H9 (cell line): ENCODE data around the gene NMUR1. TPM values are rescaled to one million over a fixed set of nuclear protein-coding genes. Genes with fewer than 3 reads are reported as not detected.

Experiments used
- DNase-seq: peaks from one replicate; pipeline ENCODE4 v3.0.0-alpha.2; 2017
- H2AFZ ChIP-seq: one replicate; pipeline ENCODE4 v1.6.1; 2013; ENCODE audit warnings: mild to moderate bottlenecking, low read length, control low read depth, moderate library complexity
- H2AK5ac ChIP-seq: 2 replicates; pipeline ENCODE4 v1.6.1; 2013; ENCODE audit warnings: low read length, control low read depth, mixed read lengths; ENCODE audit not compliant: insufficient read length
- H2BK120ac ChIP-seq: one replicate; pipeline ENCODE4 v1.6.1; 2013; ENCODE audit warnings: low read depth, mild to moderate bottlenecking, low read length, control low read depth, inconsistent platforms; ENCODE audit not compliant: poor library complexity, severe bottlenecking
- H2BK12ac ChIP-seq: 2 replicates; pipeline ENCODE4 v1.6.1; 2013; ENCODE audit warnings: low read length, control low read depth, mixed read lengths, low read depth; ENCODE audit not compliant: insufficient read length
- H2BK15ac ChIP-seq: 2 replicates; pipeline ENCODE4 v1.6.1; 2013; ENCODE audit warnings: low read depth, low read length, control low read depth
- H2BK20ac ChIP-seq: one replicate; pipeline ENCODE4 v1.6.1; 2013; ENCODE audit warnings: low read depth, mild to moderate bottlenecking, low read length, control low read depth, inconsistent platforms; ENCODE audit not compliant: poor library complexity, severe bottlenecking
- H2BK5ac ChIP-seq: 2 replicates; pipeline ENCODE4 v1.6.1; 2013; ENCODE audit warnings: low read length, control low read depth, mixed read lengths; ENCODE audit not compliant: insufficient read length
- H3K14ac ChIP-seq: 2 replicates; pipeline ENCODE4 v1.6.1; 2013; ENCODE audit warnings: low read length, control low read depth; ENCODE audit not compliant: insufficient read depth
- H3K18ac ChIP-seq: 2 replicates; pipeline ENCODE4 v1.6.1; 2013; ENCODE audit warnings: low read depth, mild to moderate bottlenecking, mixed read lengths, low read length, control low read depth; ENCODE audit not compliant: insufficient read length
- H3K23ac ChIP-seq: 2 replicates; pipeline ENCODE4 v1.6.1; 2013; ENCODE audit warnings: low read length, control low read depth, mixed read lengths, low read depth; ENCODE audit not compliant: insufficient read length
- H3K23me2 ChIP-seq: 2 replicates; pipeline ENCODE4 v1.6.1; 2013; ENCODE audit warnings: low read depth, mild to moderate bottlenecking, mixed read lengths, low read length, control low read depth; ENCODE audit not compliant: insufficient read length, poor library complexity, severe bottlenecking
- H3K27ac ChIP-seq: 2 replicates; pipeline ENCODE4 v1.5.1; 2013; ENCODE audit warnings: low read length, control low read depth, mixed read lengths, low read depth; ENCODE audit not compliant: insufficient read length
- H3K27me3 ChIP-seq: 2 replicates; pipeline ENCODE4 v1.6.1; 2013; ENCODE audit warnings: low read length, control low read depth, inconsistent platforms; ENCODE audit not compliant: insufficient read depth
- H3K4ac ChIP-seq: 2 replicates; pipeline ENCODE4 v1.6.1; 2013; ENCODE audit warnings: low read depth, mild to moderate bottlenecking, control low read depth, inconsistent platforms, low read length, moderate library complexity
- H3K4me1 ChIP-seq: 2 replicates; pipeline ENCODE4 v1.6.1; 2013; ENCODE audit warnings: low read length, control low read depth, inconsistent platforms; ENCODE audit not compliant: insufficient read depth
- H3K4me2 ChIP-seq: 2 replicates; pipeline ENCODE4 v1.6.1; 2013; ENCODE audit warnings: low read length, control low read depth, mixed read lengths; ENCODE audit not compliant: insufficient read length, insufficient read depth
- H3K56ac ChIP-seq: 2 replicates; pipeline ENCODE4 v1.6.1; 2013; ENCODE audit warnings: low read depth, mild to moderate bottlenecking, mixed read lengths, low read length, control low read depth; ENCODE audit not compliant: insufficient read length
- H3K79me1 ChIP-seq: 2 replicates; pipeline ENCODE4 v1.6.1; 2013; ENCODE audit warnings: low read depth, mild to moderate bottlenecking, moderate library complexity, low read length, control low read depth, inconsistent platforms; ENCODE audit not compliant: insufficient read depth, poor library complexity, severe bottlenecking
- H3K79me2 ChIP-seq: 2 replicates; pipeline ENCODE4 v1.6.1; 2013; ENCODE audit warnings: low read length, control low read depth, inconsistent platforms; ENCODE audit not compliant: insufficient read depth
- H3K9ac ChIP-seq: 2 replicates; pipeline ENCODE4 v1.6.1; 2013; ENCODE audit warnings: low read length, control low read depth, mixed read lengths; ENCODE audit not compliant: insufficient read length; ENCODE audit errors: extremely low read depth
- H3K9me3 ChIP-seq: one replicate; pipeline ENCODE4 v1.6.1; 2013; ENCODE audit warnings: low read depth, low read length, inconsistent platforms; ENCODE audit not compliant: control insufficient read depth
- H3T11ph ChIP-seq: one replicate; pipeline ENCODE4 v1.6.1; 2013; ENCODE audit warnings: mild to moderate bottlenecking, low read length, control low read depth, inconsistent platforms
- H4K20me1 ChIP-seq: one replicate; pipeline ENCODE4 v1.6.1; 2013; ENCODE audit not compliant: control insufficient read depth, insufficient read length, insufficient read depth
- H4K5ac ChIP-seq: 2 replicates; pipeline ENCODE4 v1.6.1; 2013; ENCODE audit warnings: low read depth, mild to moderate bottlenecking, mixed read lengths, low read length, control low read depth; ENCODE audit not compliant: insufficient read length
- H4K8ac ChIP-seq: replicated peaks from 2 replicates; pipeline ENCODE4 v1.6.1; 2013; ENCODE audit warnings: low read length, control low read depth, mixed read lengths, low read depth; ENCODE audit not compliant: insufficient read length
- H4K91ac ChIP-seq: 2 replicates; pipeline ENCODE4 v1.6.1; 2013; ENCODE audit warnings: low read depth, mild to moderate bottlenecking, moderate library complexity, mixed read lengths, low read length, control low read depth; ENCODE audit not compliant: insufficient read length
- H3K27ac Mint-ChIP-seq, 3 experiments: 2 replicates in 2 of 3; 3 replicates in 1 of 3; pipeline ENCODE4 v1.8.0; 2020 to 2021; ENCODE audit warnings: mixed read lengths in 3 of 3, mild to moderate bottlenecking in 1 of 3, moderate library complexity in 1 of 3
- H3K27me3 Mint-ChIP-seq: 2 replicates; pipeline ENCODE4 v1.8.0; 2021; ENCODE audit warnings: low read depth, mild to moderate bottlenecking, moderate library complexity, mixed read lengths
- H3K36me3 Mint-ChIP-seq, 3 experiments: 2 replicates in 2 of 3; 3 replicates in 1 of 3; pipeline ENCODE4 v1.8.0; 2020 to 2021; ENCODE audit warnings: low read depth in 3 of 3, mixed read lengths in 3 of 3; ENCODE audit not compliant: insufficient read depth in 1 of 3
- H3K4me1 Mint-ChIP-seq, 2 experiments: 2 replicates each; pipeline ENCODE4 v1.8.0; 2020; ENCODE audit warnings: mixed read lengths in 2 of 2
- H3K4me3 Mint-ChIP-seq, 2 experiments: 2 replicates in 1 of 2; 3 replicates in 1 of 2; pipeline ENCODE4 v1.8.0; 2020 to 2021; ENCODE audit warnings: mild to moderate bottlenecking in 2 of 2, mixed read lengths in 2 of 2, moderate library complexity in 1 of 2
- H3K9me3 Mint-ChIP-seq, 2 experiments: 2 replicates in 1 of 2; 3 replicates in 1 of 2; pipeline ENCODE4 v1.8.0; 2020; ENCODE audit warnings: mild to moderate bottlenecking in 2 of 2, mixed read lengths in 2 of 2, moderate library complexity in 1 of 2
- WGBS: extraction: QIAGEN DNeasy Blood & Tissue Kit; methylation state at CpG from one replicate; pipeline ENCODE4 v1.1.7; 2013; ENCODE audit warnings: missing lambda C conversion rate, low lambda C conversion rate, mixed read lengths; ENCODE audit not compliant: insufficient read length; ENCODE audit errors: extremely low coverage; 5-methylcytosine and 5-hydroxymethylcytosine counted together
- total RNA-seq: library from RNA; stranded (reverse); gene quantifications from 2 replicates; pipeline ENCODE4 v1.2.1, GENCODE V29; 2021
- TF ChIP-seq, protein P1 (sequence below): fragments of 200-600 bp; sonication (generic); conservative IDR thresholded peaks from 3 replicates; pipeline ENCODE4 v1.8.0; 2021; ENCODE audit warnings: antibody characterized with exemption, mild to moderate bottlenecking

NMUR1 gene
- total RNA-seq, 1 experiment from 2014 or later, result 0.20 TPM

DNA sequence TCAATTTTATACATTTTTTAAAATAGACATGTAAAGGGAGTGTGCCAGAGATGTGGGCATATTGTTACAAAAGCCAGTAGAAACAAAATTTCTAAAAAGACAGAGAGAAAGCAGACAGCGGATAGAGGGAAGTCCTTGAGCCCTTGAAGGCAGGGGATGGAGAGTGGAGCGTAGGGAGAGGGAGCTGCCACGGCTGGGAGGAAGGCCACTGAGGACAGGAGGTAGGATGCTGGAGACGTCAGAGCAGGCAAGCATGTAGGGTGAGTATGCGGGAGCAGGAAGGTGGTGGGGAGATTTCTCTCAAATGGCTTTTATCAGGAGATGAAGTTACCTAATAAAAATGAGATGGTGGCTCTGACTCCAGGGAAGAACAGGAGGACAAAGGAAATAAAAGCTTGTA lies 41.9 kb downstream of the NMUR1 start:
- TF ChIP-seq, protein P1, sequence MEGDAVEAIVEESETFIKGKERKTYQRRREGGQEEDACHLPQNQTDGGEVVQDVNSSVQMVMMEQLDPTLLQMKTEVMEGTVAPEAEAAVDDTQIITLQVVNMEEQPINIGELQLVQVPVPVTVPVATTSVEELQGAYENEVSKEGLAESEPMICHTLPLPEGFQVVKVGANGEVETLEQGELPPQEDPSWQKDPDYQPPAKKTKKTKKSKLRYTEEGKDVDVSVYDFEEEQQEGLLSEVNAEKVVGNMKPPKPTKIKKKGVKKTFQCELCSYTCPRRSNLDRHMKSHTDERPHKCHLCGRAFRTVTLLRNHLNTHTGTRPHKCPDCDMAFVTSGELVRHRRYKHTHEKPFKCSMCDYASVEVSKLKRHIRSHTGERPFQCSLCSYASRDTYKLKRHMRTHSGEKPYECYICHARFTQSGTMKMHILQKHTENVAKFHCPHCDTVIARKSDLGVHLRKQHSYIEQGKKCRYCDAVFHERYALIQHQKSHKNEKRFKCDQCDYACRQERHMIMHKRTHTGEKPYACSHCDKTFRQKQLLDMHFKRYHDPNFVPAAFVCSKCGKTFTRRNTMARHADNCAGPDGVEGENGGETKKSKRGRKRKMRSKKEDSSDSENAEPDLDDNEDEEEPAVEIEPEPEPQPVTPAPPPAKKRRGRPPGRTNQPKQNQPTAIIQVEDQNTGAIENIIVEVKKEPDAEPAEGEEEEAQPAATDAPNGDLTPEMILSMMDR, result no peak

More for the DNA sequence above, 41.9 kb downstream of the NMUR1 start:
- Histone ChIP-seq H2BK15ac (no peak overlapping the region), H3K4ac (no peak overlapping the region), H3K9ac (no peak overlapping the region), H3K79me2 (no peaks in the 10 kb centered on the region), H3K9me3 (peaks cover 6% of the 10 kb centered on the region), H4K91ac (no peak overlapping the region), H2BK5ac (no peak overlapping the region), H3K23me2 (no peaks in the 10 kb centered on the region), H3K4me2 (no peak overlapping the region), H4K8ac (no peak overlapping the region), H3K27ac (no peak overlapping the region), H2AFZ (no peak overlapping the region), H3K18ac (no peak overlapping the region), H2BK12ac (no peak overlapping the region), H3K27me3 (no peaks in the 10 kb centered on the region; the same call in 1 of the 2 replicates), H4K20me1 (no peaks in the 10 kb centered on the region), H3K23ac (no peak overlapping the region), H3K14ac (no peak overlapping the region), H3K56ac (no peak overlapping the region), H3T11ph (no peak overlapping the region), H2AK5ac (no peak overlapping the region), H3K4me1 (no peaks in the 10 kb centered on the region), H2BK120ac (no peak overlapping the region), H2BK20ac (no peak overlapping the region), H3K79me1 (no peaks in the 10 kb centered on the region), H4K5ac (no peak overlapping the region)
- DNase-seq, result no peak
- peaks cover 22 to 24% of the 10 kb centered on the region in 2 experiments for H3K9me3 Mint-ChIP-seq
- peaks cover 4% of the 10 kb centered on the region; the same call in 1 of the 2 replicates for H3K27me3 Mint-ChIP-seq
- no peak overlapping the region; a peak in 1 of 7 replicates for H3K27ac Mint-ChIP-seq
- H3K4me3 Mint-ChIP-seq, result no peak overlapping the region
- H3K36me3 Mint-ChIP-seq, result peaks cover 14 to 19% (median 18%) of the 10 kb centered on the region in 3 experiments
- H3K4me1 Mint-ChIP-seq, result no peaks in the 10 kb centered on the region
- no CpG with 5 or more reads among the region's 5 CpGs for WGBS
